ENCODE results near the gene FHOD3.

- TF ChIP-seq POLR2A (IDR thresholded peaks at IDR 0.05; ENCODE audit: low read depth, low read length) (no peak), POLR2AphosphoS5 (IDR thresholded peaks at IDR 0.05; ENCODE audit: low read depth, low read length) (no peak)
Observed at GRCh38 chr18:36602071-36602470, 304.6 kb downstream of the FHOD3 start.

Measured in GM12892 (cell line).